NT2/D1 (cell line): Measurements from ENCODE around the gene VPS45.
"Not testable (repeated sequence)": the region's sequence is repeated elsewhere in the genome, so short reads cannot be mapped to it uniquely, and the experiment has no call there.

ENCODE experiments used
- SUZ12 ChIP-seq: IDR thresholded peaks from 2 replicates; pipeline ENCODE4 v1.6.1; 2011; ENCODE audit not compliant: insufficient read length, insufficient read depth; ENCODE audit errors: extremely low read depth
- YY1 ChIP-seq: IDR thresholded peaks from 2 replicates; pipeline ENCODE4 v1.6.1; 2011; ENCODE audit not compliant: insufficient read length, insufficient read depth
- ZNF274 ChIP-seq: IDR thresholded peaks from 2 replicates; pipeline ENCODE4 v1.6.1; 2011; ENCODE audit warnings: mild to moderate bottlenecking, low read depth, low read length

DNA sequence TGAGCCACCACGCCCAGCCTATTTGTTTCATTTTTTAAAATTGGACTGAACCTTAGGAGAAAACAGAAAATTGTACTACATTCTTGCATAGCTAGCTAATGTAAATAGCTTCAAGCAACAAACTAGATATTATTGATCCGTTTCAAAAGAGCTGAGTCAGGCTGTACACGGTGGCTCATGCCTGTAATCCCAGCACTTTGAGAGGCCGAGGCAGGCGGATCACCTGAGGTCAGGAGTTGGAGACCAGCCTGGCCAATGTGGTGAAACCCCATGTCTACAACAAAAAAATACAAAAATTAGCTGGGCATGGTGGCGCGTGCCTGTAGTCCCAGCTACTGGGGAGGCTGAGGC lies 118.8 kb downstream of the VPS45 start:
- TF ChIP-seq ZNF274, YY1, SUZ12: not testable (repeated sequence)
